ENCODE results near the gene SLAMF1.

DNA sequence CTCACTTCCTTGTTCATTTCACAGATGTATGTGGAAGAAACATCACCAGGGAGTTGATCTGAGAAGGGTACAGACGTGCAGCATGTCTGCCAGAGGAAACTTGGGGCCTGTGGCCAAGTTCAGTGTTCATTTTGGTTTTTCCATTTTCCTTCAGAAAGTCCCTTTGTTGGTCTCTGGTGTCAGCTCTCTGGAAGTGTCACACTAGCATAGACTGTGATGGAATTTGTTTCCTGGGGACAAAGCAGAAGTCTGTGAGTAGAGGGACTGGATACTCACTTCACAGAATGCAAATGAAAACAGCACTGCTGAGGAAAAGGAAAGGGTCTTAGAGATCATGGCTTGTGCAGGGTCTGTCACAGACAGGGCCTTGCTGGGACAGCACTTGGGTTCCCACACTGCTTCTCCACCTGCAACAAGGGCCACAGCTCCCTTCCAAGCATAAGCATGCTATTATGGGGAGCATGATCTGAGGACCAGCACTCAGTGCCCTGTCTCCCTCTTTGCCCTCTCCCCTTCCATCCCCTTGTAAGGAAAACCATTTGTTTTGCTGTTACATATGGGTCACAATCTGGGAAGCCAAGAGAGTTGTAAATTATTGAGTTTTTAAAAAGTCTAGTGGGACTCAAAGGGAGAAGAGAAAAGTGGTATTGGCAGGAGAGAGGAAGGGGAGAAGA, 36.1 kb downstream of the SLAMF1 start:
- TF ChIP-seq, protein P1, sequence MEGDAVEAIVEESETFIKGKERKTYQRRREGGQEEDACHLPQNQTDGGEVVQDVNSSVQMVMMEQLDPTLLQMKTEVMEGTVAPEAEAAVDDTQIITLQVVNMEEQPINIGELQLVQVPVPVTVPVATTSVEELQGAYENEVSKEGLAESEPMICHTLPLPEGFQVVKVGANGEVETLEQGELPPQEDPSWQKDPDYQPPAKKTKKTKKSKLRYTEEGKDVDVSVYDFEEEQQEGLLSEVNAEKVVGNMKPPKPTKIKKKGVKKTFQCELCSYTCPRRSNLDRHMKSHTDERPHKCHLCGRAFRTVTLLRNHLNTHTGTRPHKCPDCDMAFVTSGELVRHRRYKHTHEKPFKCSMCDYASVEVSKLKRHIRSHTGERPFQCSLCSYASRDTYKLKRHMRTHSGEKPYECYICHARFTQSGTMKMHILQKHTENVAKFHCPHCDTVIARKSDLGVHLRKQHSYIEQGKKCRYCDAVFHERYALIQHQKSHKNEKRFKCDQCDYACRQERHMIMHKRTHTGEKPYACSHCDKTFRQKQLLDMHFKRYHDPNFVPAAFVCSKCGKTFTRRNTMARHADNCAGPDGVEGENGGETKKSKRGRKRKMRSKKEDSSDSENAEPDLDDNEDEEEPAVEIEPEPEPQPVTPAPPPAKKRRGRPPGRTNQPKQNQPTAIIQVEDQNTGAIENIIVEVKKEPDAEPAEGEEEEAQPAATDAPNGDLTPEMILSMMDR (IDR thresholded peaks at IDR 0.05; ENCODE audit: low read length) = no peak
- TF ChIP-seq EZH2phosphoT487 (IDR thresholded peaks at IDR 0.05; ENCODE audit: low read length) = no peak

All from MM.1S (cell line).